GM12891 (cell line): ENCODE results near the gene SLC9A9.

Experiments
- PAX5 ChIP-seq: IDR thresholded peaks from 2 replicates; pipeline ENCODE4 v1.6.1; 2011; ENCODE audit warnings: low read length, moderate library complexity, mild to moderate bottlenecking; ENCODE audit not compliant: insufficient read depth, severe bottlenecking
- POLR2A ChIP-seq: IDR thresholded peaks from 2 replicates; pipeline ENCODE4 v1.6.1; 2011; ENCODE audit warnings: low read depth, low read length, control low read depth
- POLR2AphosphoS5 ChIP-seq: IDR thresholded peaks from 2 replicates; pipeline ENCODE4 v1.6.1; 2011; ENCODE audit warnings: low read depth, low read length, control low read depth
- POU2F2 ChIP-seq: IDR thresholded peaks from 2 replicates; pipeline ENCODE4 v1.6.1; 2011; ENCODE audit warnings: low read depth, mild to moderate bottlenecking, control low read depth, low read length, moderate library complexity
- SPI1 ChIP-seq: IDR thresholded peaks from 2 replicates; pipeline ENCODE4 v1.6.1; 2011; ENCODE audit warnings: low read depth, low read length, control low read depth
- TAF1 ChIP-seq: IDR thresholded peaks from 2 replicates; pipeline ENCODE4 v1.6.1; 2011; ENCODE audit warnings: low read depth, low read length, control low read depth

GRCh38 chr3:143585720-143586456 is 262.4 kb downstream of the SLC9A9 start:
- TF ChIP-seq POLR2AphosphoS5 (no peak), POLR2A (no peak), TAF1 (no peak), SPI1 (no peak), POU2F2 (no peak), PAX5 (no peak)
